C4-2B (cell line): ENCODE measurements around the gene MYLK.

Source experiments
- H3K27ac ChIP-seq: fragments of 450-650 bp; 2 replicates; pipeline ENCODE4 v1.5.1; 2017
- ZFX ChIP-seq: fragments of 450-650 bp; IDR thresholded peaks from 2 replicates; pipeline ENCODE4 v1.6.1; 2017
- TF ChIP-seq, protein P1 (sequence below): fragments of 450-650 bp; conservative IDR thresholded peaks from 2 replicates; pipeline ENCODE4 v1.5.1; 2017; ENCODE audit warnings: mild to moderate bottlenecking

Gene MYLK

DNA sequence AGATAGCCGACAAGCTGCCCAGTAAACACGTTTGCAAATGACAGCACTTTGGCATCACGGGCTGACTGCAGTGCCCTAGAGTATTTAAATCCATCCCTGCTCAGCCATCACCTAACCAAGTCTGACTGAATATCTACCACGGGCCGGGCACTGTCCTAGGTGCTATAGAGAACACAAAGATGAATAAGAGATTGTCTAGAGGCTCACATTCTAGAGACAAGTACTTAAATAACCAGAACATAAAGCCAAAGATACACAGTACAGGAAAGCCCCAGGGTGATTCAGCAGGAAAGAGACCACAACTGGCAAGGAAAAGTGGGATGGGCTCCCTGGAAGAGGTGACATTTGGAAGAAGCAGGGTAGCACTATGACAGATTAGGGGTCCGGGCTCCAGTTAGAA is 103.5 kb downstream of the MYLK start:
- H3K27ac ChIP-seq: no peak overlapping the region
- TF ChIP-seq ZFX: no peak

DNA sequence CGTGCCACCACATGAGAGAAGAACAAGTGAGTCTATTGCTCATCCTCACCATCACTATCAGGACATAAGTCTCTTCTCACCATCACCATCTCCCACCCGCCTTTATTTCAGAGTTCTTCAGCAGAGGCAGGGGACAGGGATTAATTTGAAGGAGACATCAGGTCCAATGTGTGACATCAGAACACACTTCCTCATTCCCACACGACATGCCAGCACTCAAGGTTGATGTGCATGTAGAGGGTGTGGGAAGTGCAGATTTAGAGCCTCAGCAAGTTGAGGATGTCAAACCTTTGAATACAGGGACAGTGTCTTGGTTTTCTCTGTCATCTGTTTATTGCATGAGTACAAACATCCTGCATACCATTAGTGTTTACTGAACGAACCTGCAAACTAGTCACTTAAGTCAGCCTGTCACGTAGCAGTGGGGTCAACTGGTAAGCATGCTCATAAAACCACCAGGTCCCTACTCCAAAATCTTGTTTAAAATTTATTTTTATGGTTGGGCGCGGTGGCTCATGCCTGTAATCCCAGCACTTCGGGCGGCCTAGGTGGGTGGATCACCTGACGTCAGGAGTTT is 104.4 kb downstream of the MYLK start:
- no peak for TF ChIP-seq ZFX
- TF ChIP-seq, protein P1, sequence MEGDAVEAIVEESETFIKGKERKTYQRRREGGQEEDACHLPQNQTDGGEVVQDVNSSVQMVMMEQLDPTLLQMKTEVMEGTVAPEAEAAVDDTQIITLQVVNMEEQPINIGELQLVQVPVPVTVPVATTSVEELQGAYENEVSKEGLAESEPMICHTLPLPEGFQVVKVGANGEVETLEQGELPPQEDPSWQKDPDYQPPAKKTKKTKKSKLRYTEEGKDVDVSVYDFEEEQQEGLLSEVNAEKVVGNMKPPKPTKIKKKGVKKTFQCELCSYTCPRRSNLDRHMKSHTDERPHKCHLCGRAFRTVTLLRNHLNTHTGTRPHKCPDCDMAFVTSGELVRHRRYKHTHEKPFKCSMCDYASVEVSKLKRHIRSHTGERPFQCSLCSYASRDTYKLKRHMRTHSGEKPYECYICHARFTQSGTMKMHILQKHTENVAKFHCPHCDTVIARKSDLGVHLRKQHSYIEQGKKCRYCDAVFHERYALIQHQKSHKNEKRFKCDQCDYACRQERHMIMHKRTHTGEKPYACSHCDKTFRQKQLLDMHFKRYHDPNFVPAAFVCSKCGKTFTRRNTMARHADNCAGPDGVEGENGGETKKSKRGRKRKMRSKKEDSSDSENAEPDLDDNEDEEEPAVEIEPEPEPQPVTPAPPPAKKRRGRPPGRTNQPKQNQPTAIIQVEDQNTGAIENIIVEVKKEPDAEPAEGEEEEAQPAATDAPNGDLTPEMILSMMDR: no peak
- H3K27ac ChIP-seq: no peak overlapping the region

DNA sequence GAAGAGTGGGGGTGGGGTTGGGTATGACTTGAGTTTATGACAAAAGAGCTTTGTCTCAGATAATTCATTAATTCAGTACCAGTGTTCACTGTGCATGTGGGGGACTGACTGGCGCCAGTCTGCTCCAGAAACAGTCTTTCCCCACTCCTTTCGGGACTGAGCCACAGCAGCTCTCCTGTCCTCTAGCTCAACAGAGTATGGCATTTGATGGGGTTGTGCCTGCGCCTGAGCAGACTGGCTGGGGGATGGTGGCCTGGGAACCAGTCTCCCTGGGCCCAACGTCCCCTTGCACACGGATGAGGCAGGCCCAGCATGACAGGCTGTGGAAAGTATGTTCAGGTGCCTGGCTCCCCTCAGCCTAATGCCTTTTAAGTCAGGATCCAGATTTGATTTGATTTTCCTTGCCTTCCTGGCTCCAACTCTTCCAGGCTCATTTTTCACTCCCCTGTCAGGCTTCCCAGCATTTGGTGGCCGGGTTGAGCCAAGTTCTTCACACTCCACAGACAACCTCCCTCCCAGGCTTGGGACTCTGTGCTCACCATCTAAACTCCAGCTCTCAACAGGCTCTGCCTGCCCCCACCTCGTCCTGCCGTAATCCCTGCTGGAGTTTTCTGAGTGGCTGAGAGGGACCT is 105.0 kb downstream of the MYLK start:
- H3K27ac ChIP-seq: no peak overlapping the region

DNA sequence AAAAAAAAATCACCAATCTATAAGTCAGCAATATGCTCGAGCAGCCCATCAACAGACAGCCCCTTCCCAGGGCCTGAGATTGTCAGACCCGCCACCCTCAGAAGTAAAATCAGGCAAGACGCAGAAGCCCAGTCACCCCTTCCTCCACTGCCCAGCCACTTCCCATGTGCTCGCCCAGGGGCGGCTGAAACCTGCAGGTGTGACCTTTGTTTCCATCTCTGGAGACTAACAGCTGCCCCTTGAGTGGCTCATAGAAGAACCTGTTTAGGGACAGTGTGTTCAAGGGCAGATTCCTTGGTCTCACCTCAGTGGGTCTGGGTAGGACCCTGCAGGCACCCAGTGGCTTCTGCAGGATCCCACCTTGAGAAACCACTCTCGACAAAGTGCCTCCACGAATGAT is 105.6 kb downstream of the MYLK start:
- no peak overlapping the region for H3K27ac ChIP-seq
- no peak for TF ChIP-seq ZFX
- TF ChIP-seq, protein P1: no peak

More for the DNA sequence above, 105.0 kb downstream of the MYLK start:
- TF ChIP-seq, protein P1: no peak
- no peak for TF ChIP-seq ZFX

DNA sequence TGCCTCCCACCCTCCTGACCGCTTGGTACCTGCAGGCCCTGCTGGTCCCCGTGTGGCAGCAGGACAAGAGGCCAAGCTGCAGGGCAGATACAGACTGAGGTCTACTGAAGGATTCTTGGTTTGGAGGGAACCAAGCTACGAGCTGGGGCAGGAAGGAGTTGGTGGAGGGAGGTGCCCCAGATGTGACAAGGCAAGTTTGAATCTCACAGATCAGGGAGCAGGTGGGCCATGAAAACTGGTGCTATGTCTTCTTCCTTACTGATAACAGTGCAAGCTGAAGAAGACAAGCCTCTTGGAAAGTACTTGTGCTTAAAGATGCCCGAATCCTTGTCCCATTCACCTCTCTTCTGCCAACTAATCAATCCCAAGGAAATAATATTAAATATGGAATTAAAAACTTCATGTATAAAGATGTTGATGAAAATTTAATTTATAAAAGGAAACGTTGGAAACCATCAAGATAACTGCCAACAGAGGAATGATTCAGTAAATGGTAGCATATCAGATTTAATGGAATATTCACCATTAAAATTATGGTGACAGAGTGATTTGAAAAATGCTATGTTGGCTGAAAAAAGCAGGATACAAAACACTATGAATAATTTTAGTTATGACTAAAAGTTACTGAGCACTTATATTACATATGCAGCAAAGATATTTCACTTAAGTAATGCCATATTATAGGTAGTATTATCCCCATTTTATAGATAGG is 107.9 kb downstream of the MYLK start:
- no peak overlapping the region for H3K27ac ChIP-seq

DNA sequence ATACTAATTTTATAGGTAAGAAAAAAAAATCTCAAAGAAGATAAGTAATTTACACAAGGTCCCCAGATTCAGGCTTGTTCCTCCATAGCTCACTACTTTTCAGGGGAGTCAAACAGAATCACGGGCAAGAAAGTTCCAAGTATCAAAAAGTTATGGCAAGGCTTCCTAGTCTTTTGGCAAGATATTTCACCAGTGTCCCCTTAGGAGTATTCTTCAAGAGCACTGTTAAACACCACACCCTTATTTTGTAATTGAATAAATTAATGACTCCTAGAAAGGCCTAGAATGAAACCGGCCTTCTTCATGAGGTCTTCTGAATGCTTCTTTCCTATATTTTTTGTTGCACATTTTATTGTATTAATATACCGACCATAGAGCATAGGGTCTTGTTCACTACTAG is 109.7 kb downstream of the MYLK start:
- TF ChIP-seq, protein P1: no peak
- no peak for TF ChIP-seq ZFX
- H3K27ac ChIP-seq: no peak overlapping the region

More for the DNA sequence above, 107.9 kb downstream of the MYLK start:
- TF ChIP-seq ZFX: no peak
- TF ChIP-seq, protein P1: no peak

DNA sequence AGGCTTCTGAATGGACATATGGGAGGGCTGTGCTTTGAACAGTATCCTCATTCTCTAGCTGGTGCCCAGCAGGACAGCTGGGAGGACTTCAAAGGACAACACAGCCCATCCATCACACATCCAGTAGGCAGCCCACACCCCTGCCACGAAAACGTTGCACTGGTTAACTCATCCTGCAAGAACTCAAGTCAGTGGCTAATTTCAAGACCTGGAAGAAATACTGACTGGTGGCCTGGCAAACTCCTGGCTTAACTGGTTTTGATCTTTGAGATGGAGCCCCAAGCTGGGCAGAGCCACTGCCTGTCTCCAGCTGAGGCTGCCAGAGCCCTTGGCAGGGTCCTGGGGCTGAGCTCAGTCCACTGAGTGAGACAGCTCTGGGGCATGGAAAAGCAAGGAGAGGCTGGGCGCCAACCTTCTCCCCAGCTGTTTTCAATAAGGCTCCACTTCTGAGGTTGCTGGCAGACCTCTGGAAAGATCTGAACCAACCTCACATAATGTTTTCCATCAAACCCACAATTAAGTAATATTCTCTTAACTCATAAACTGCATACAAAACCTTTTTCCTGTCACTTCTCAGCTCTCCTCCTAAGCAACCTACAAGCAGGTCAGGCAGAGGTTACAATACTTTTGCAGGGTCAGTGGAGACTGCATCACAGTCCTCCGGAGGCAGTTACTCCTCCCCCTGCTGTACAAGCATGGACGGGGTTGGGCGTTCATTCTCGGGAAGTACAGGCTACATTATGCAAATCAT is 110.3 kb downstream of the MYLK start:
- TF ChIP-seq, protein P1: no peak
- no peak overlapping the region for H3K27ac ChIP-seq
